K562 (cell line): Measurements from ENCODE around the gene ACP4. TPM values are rescaled to one million over a fixed set of nuclear protein-coding genes. Genes with fewer than 3 reads are reported as not detected.

Experiments used
- ATAC-seq: fragments of 200-7000 bp; cut with Tn5 transposase; 3 replicates; pipeline ENCODE4 v1.9.1; 2020; ENCODE audit warnings: moderate library complexity
- BruUV-seq: library from RNA; stranded (reverse); fragments of 400-500 nt; replicated peaks from 2 replicates; lab custom pipeline; 2021; lab: Mats Ljungman, UMichigan
- CTCF ChIA-PET: fragments of 300-600 bp; formaldehyde crosslinking; extraction: SDS; loops from one replicate; lab custom pipeline; 2021; ENCODE audit warnings: low intra/inter-chr PET ratio; lab: Yijun Ruan, JAX
- POLR2A ChIA-PET: fragments of 300-600, 350-650 bp; sonication (Branson Sonifier 250); formaldehyde crosslinking; extraction: SDS; loops from one replicate; lab custom pipeline; 2021; ENCODE audit warnings: antibody characterized with exemption, inconsistent platforms; lab: Yijun Ruan, JAX
- DNase-seq, 4 experiments: peaks; one replicate each; pipeline versions ENCODE4 v3.0.0 to v3.0.0-alpha.2; 2011 to 2018; ENCODE audit warnings: low spot score in 3 of 4, mixed read lengths in 3 of 4; ENCODE audit errors: extremely low read depth in 1 of 4
- FAIRE-seq: peaks from 2 replicates; lab custom pipeline; 2011; peaks lifted over from hg19 to GRCh38; lab: Jason Lieb, UNC
- H2AFZ ChIP-seq: 2 replicates; pipeline ENCODE4 v1.6.0; 2011; ENCODE audit warnings: low read depth, low read length, control low read depth, inconsistent platforms
- H3K27ac ChIP-seq: fragments of 200-600 bp; 3 replicates; pipeline ENCODE4 v1.8.0; 2011; ENCODE audit warnings: low read depth, mild to moderate bottlenecking, control low read depth, inconsistent platforms, low read length, moderate library complexity, mixed read lengths; ENCODE audit errors: extremely low read depth
- H3K27me3 ChIP-seq, 2 experiments: fragments of 300-600 bp in 1 of 2; 2 replicates in 1 of 2; 3 replicates in 1 of 2; pipeline versions ENCODE4 v1.6.0 to v1.8.0; 2011; ENCODE audit warnings: inconsistent platforms in 2 of 2, low read length in 2 of 2, mild to moderate bottlenecking in 1 of 2, mixed read lengths in 1 of 2, moderate library complexity in 1 of 2; ENCODE audit not compliant: control insufficient read depth in 2 of 2, insufficient read depth in 2 of 2
- H3K36me3 ChIP-seq: fragments of 300-600 bp; 3 replicates; pipeline ENCODE4 v1.8.0; 2011; ENCODE audit warnings: mild to moderate bottlenecking, low read length, inconsistent platforms; ENCODE audit not compliant: control insufficient read depth, insufficient read depth
- H3K4me1 ChIP-seq, 2 experiments: fragments of 200-600 bp in 1 of 2; replicated peaks in 1 of 2; 2 replicates in 1 of 2; 3 replicates in 1 of 2; pipeline versions ENCODE4 v1.5.1 to v1.8.0; 2011; ENCODE audit warnings: inconsistent platforms in 2 of 2, low read length in 2 of 2, mild to moderate bottlenecking in 1 of 2, mixed read lengths in 1 of 2, moderate library complexity in 1 of 2; ENCODE audit not compliant: control insufficient read depth in 2 of 2, insufficient read depth in 2 of 2
- H3K4me2 ChIP-seq: 2 replicates; pipeline ENCODE4 v1.6.1; 2011; ENCODE audit warnings: low read length, control low read depth, inconsistent platforms, mixed read lengths; ENCODE audit not compliant: insufficient read depth
- H3K4me3 ChIP-seq: fragments of 200-600 bp; sonication (generic), shearing (Covaris generic); 2 replicates; pipeline ENCODE4 v1.5.1; 2016; ENCODE audit warnings: control low read depth, inconsistent platforms
- H3K79me2 ChIP-seq: fragments of 200-600 bp; 3 replicates; pipeline ENCODE4 v1.8.0; 2011; ENCODE audit warnings: low read length, inconsistent platforms; ENCODE audit not compliant: control insufficient read depth, insufficient read depth
- H3K9ac ChIP-seq, 2 experiments: 2 replicates each; pipeline versions ENCODE4 v1.6.0 to v1.6.1; 2011; ENCODE audit warnings: low read depth in 2 of 2, low read length in 2 of 2, control low read depth in 1 of 2, inconsistent platforms in 1 of 2, mild to moderate bottlenecking in 1 of 2, mixed read lengths in 1 of 2; ENCODE audit not compliant: insufficient read depth in 1 of 2
- H3K9me1 ChIP-seq: one replicate; pipeline ENCODE4 v1.6.0; 2011; ENCODE audit warnings: inconsistent platforms, mild to moderate bottlenecking, low read length, moderate library complexity; ENCODE audit not compliant: control insufficient read depth, insufficient read depth
- H3K9me3 ChIP-seq: replicated peaks from 2 replicates; pipeline ENCODE4 v1.5.1; 2011; ENCODE audit warnings: low read depth, low read length, inconsistent platforms; ENCODE audit not compliant: control insufficient read depth, insufficient read depth
- H4K20me1 ChIP-seq: replicated peaks from 2 replicates; pipeline ENCODE4 v1.6.1; 2011; ENCODE audit warnings: low read length, inconsistent platforms, mixed read lengths; ENCODE audit not compliant: control insufficient read depth, insufficient read depth
- CBFB ChIP-seq: sonication (generic); formaldehyde crosslinking; IDR thresholded peaks from 2 replicates; pipeline ENCODE4 v1.4.0; 2020; ENCODE audit warnings: mild to moderate bottlenecking, missing genetic modification reagents
- CTCF ChIP-seq, 3 experiments: IDR thresholded peaks in 2 of 3; conservative IDR thresholded peaks in 1 of 3; 2 replicates each; pipeline ENCODE4 v1.5.1; 2011 to 2012; ENCODE audit warnings: low read length in 3 of 3, mild to moderate bottlenecking in 3 of 3, control low read depth in 2 of 3, improper control_type of control experiment in 1 of 3, inconsistent platforms in 1 of 3, low read depth in 1 of 3, mixed read lengths in 1 of 3, moderate library complexity in 1 of 3; ENCODE audit not compliant: insufficient read depth in 2 of 3
- EGR1 ChIP-seq: fragments of 450-650 bp; conservative IDR thresholded peaks from 2 replicates; pipeline ENCODE4 v1.6.1; 2017; ENCODE audit warnings: mild to moderate bottlenecking
- FOS ChIP-seq: IDR thresholded peaks from 3 replicates; pipeline ENCODE4 v1.6.1; 2011; ENCODE audit not compliant: insufficient read length; ENCODE audit errors: extremely low read depth
- GATAD2B ChIP-seq: fragments of 450-650 bp; IDR thresholded peaks from 2 replicates; pipeline ENCODE4 v1.6.1; 2017; ENCODE audit warnings: mild to moderate bottlenecking, borderline replicate concordance
- HCFC1 ChIP-seq: IDR thresholded peaks from 2 replicates; pipeline ENCODE4 v1.6.1; 2012; ENCODE audit warnings: low read depth, low read length, improper control_type of control experiment
- HNRNPL ChIP-seq: fragments of 200-400 bp; formaldehyde crosslinking; IDR thresholded peaks from 2 replicates; pipeline ENCODE4 v1.6.1; 2017; ENCODE audit warnings: low read depth, mild to moderate bottlenecking, low read length
- MCM3 ChIP-seq: fragments of 450-650 bp; IDR thresholded peaks from 2 replicates; pipeline ENCODE4 v1.6.1; 2016
- MNT ChIP-seq, 2 experiments: fragments of 450-650 bp; conservative IDR thresholded peaks; 2 replicates each; pipeline ENCODE4 v1.6.1; 2017; ENCODE audit warnings: mild to moderate bottlenecking in 2 of 2, moderate library complexity in 2 of 2
- MTA1 ChIP-seq: fragments of 450-650 bp; IDR thresholded peaks from 2 replicates; pipeline ENCODE4 v1.6.1; 2017; ENCODE audit warnings: borderline replicate concordance
- RBFOX2 ChIP-seq: fragments of 200-400 bp; formaldehyde crosslinking; IDR thresholded peaks from 2 replicates; pipeline ENCODE4 v1.6.1; 2017; ENCODE audit warnings: low read depth, mild to moderate bottlenecking, low read length, moderate library complexity
- RBM15 ChIP-seq: fragments of 200-400 bp; formaldehyde crosslinking; IDR thresholded peaks from 2 replicates; pipeline ENCODE4 v1.6.1; 2018; ENCODE audit warnings: mild to moderate bottlenecking, low read length, moderate library complexity; ENCODE audit not compliant: insufficient read depth
- XRCC5 ChIP-seq: fragments of 200-400 bp; formaldehyde crosslinking; IDR thresholded peaks from 2 replicates; pipeline ENCODE4 v1.6.1; 2017; ENCODE audit warnings: low read depth, mild to moderate bottlenecking, low read length
- YY1 ChIP-seq, 3 experiments: IDR thresholded peaks; 2 replicates each; pipeline ENCODE4 v1.6.1; 2011; ENCODE audit warnings: low read length in 2 of 3, mild to moderate bottlenecking in 2 of 3, moderate library complexity in 2 of 3, borderline replicate concordance in 1 of 3, control low read depth in 1 of 3, low read depth in 1 of 3; ENCODE audit not compliant: insufficient read depth in 3 of 3, insufficient replicate concordance in 2 of 3, control insufficient read depth in 1 of 3, insufficient read length in 1 of 3; ENCODE audit errors: extremely low read depth in 1 of 3
- ZBTB12 ChIP-seq: fragments of 250-450 bp; sonication (Bioruptor Pico); IDR thresholded peaks from 2 replicates; pipeline ENCODE4 v1.4.0; 2020
- WGBS: fragments of 100-300 bp; shearing (Covaris generic); methylation state at CpG from one replicate; pipeline ENCODE4 v1.1.6; 2016; ENCODE audit warnings: low coverage, mixed read lengths; ENCODE audit not compliant: insufficient coverage; ENCODE audit errors: missing lambda C conversion rate; 5-methylcytosine and 5-hydroxymethylcytosine counted together
- in situ Hi-C: fragments of 300-500 bp; cut with MboI; formaldehyde crosslinking; loops from 4 replicates; pipeline ENCODE4 v1.15.0; 2018; ENCODE audit warnings: inconsistent platforms, mixed read lengths
- intact Hi-C: fragments of 100-400 bp; cut with micrococcal nuclease; formaldehyde crosslinking; loops from 2 replicates; pipeline ENCODE4 v1.14.2; 2022
- polyA plus RNA-seq, 8 experiments: library from polyadenylated mRNA; depleted of rRNA in 4 of 8; stranded (reverse) in 5 of 8; unstranded in 3 of 8; fragments of >200 nt; fragmentation: Nextera tagmentation in 2 of 8; fragmentation: Illumina TruSeq in 1 of 8; extraction: Ambion mirVana in 2 of 8; extraction: Trizol in 1 of 8; gene quantifications; 2 replicates each; pipeline versions ENCODE4 v1.2.1 to v1.2.3, GENCODE V29; 2011 to 2014; ENCODE audit warnings: inconsistent platforms in 1 of 8, missing spikeins in 1 of 8
- total RNA-seq, 7 experiments: library from RNA; depleted of rRNA in 6 of 7; stranded (reverse); fragments of >200 nt in 6 of 7; fragmentation: Illumina TruSeq in 2 of 7; extraction: Trizol in 2 of 7; gene quantifications; 2 replicates each; pipeline versions ENCODE4 v1.2.1 to v1.2.3, GENCODE V29; 2011 to 2021; ENCODE audit warnings: low replicate concordance in 1 of 7

ACP4 gene
- total and polyA plus RNA-seq, 9 of the 15 experiments (the other 6 are each of a cell fraction or from before 2014, with no cell fraction given) = not detected

- no peak for TF ChIP-seq CTCF (IDR thresholded peaks at IDR 0.05 in 2 of 3, conservative IDR thresholded peaks at IDR 0.05 in 1 of 3; ENCODE audit: insufficient read depth in 2 of 3, low read depth in 1 of 3, low read length in 3 of 3)
- TF ChIP-seq, all 486 proteins: peak for 5
These were observed 7.2 kb downstream of the ACP4 start (continued) for GRCh38 chr19:50797429-50797780.

GRCh38 chr19:50797781-50798658, 7.8 kb downstream of the ACP4 start:
- POLR2A ChIA-PET = interaction anchor here (0.6 to 2.5 kb wide), 9 partner anchors 17 to 273 kb away, joined by 3 to 7 read pairs (median 4); no protein-coding TSS in a partner anchor
- no peak overlapping the region for H3K27ac ChIP-seq
- H3K27me3 ChIP-seq = no peaks in the 10 kb centered on the region
- no peak overlapping the region for H3K4me3 ChIP-seq
- ATAC-seq = peak; percentile 9
- peaks cover 72% of the 10 kb centered on the region for H3K36me3 ChIP-seq
- BruUV-seq = no TSS peak
- peaks cover 32% of the 10 kb centered on the region for H3K79me2 ChIP-seq
- CTCF ChIA-PET = no interaction called here
- 86% methylated on average over 16 of the region's 18 CpGs for WGBS
- peak in 1 of 4 experiments; percentile 19 for DNase-seq
- H2AFZ ChIP-seq = no peak overlapping the region
- H3K9me1 ChIP-seq = peaks cover 23% of the 10 kb centered on the region
- no peaks in the 10 kb centered on the region for H3K9me3 ChIP-seq
- H3K4me2 ChIP-seq = no peak overlapping the region
- H4K20me1 ChIP-seq = peaks cover 58% of the 10 kb centered on the region
- in situ Hi-C loops (no loop called here), intact Hi-C loops (no loop called here)
- H3K4me1 ChIP-seq = peaks cover 20 to 70% of the 10 kb centered on the region in 2 experiments; a peak in 4 of 5 replicates
- H3K9ac ChIP-seq = peak overlapping the region in 1 of 2 experiments; percentile 72; a peak in 2 of 4 replicates
- FAIRE-seq = no peak
- peak in 1 of 3 experiments; percentile 7 for TF ChIP-seq YY1 (IDR thresholded peaks at IDR 0.05; ENCODE audit: borderline replicate concordance in 1 of 3, control insufficient read depth in 1 of 3, extremely low read depth in 1 of 3, insufficient read depth in 3 of 3, insufficient read length in 1 of 3, insufficient replicate concordance in 2 of 3, low read depth in 1 of 3, low read length in 2 of 3)
- no peak for TF ChIP-seq MTA1
- TF ChIP-seq CBFB (CRISPR knock-in tag) = peak; percentile 83
- no peak for TF ChIP-seq MCM3
- TF ChIP-seq HNRNPL = no peak
- no peak for TF ChIP-seq ZBTB12 (CRISPR knock-in tag)
- no peak for TF ChIP-seq HCFC1
- TF ChIP-seq GATAD2B = no peak
- no peak for TF ChIP-seq EGR1
- peak; percentile 73 for TF ChIP-seq RBFOX2
- TF ChIP-seq FOS = no peak
- TF ChIP-seq RBM15 = no peak
- no peak for TF ChIP-seq MNT (conservative IDR thresholded peaks at IDR 0.05)
- no peak for TF ChIP-seq XRCC5
